CD14-positive monocyte (primary cell): ENCODE results near the gene OR10V1. TPM values are rescaled to one million over a fixed set of nuclear protein-coding genes. Genes with fewer than 3 reads are reported as not detected.

ENCODE experiments used
- DNase-seq, 3 donors: peaks; one replicate each; pipeline ENCODE4 v3.0.0-alpha.2; 2011 to 2022
- H2AFZ ChIP-seq: 2 replicates; pipeline ENCODE4 v1.6.0; 2012; ENCODE audit warnings: mild to moderate bottlenecking, low read depth, low read length, inconsistent platforms; ENCODE audit not compliant: insufficient read depth, poor library complexity, severe bottlenecking
- H3K27ac ChIP-seq, 2 donors: 1 replicate in 1 of 2; 2 replicates in 1 of 2; pipeline ENCODE4 v1.5.1; 2012 to 2013; ENCODE audit warnings: low read length in 2 of 2, control low read depth in 1 of 2, inconsistent platforms in 1 of 2, low read depth in 1 of 2, mild to moderate bottlenecking in 1 of 2
- H3K27me3 ChIP-seq, 2 donors: one replicate each; pipeline versions ENCODE4 v1.6.0 to v1.6.1; 2011 to 2013; ENCODE audit warnings: low read length in 2 of 2; ENCODE audit not compliant: control insufficient read depth in 2 of 2, insufficient read depth in 2 of 2
- H3K36me3 ChIP-seq, 2 donors: replicated peaks in 1 of 2; 1 replicate in 1 of 2; 2 replicates in 1 of 2; pipeline versions ENCODE4 v1.5.1 to v1.6.1; 2012 to 2013; ENCODE audit warnings: low read length in 2 of 2, control low read depth in 1 of 2, inconsistent platforms in 1 of 2, mild to moderate bottlenecking in 1 of 2; ENCODE audit not compliant: insufficient read depth in 2 of 2, control insufficient read depth in 1 of 2
- H3K4me1 ChIP-seq, 2 donors: 1 replicate in 1 of 2; 2 replicates in 1 of 2; pipeline versions ENCODE4 v1.5.1 to v1.6.1; 2012 to 2013; ENCODE audit warnings: low read length in 2 of 2, control low read depth in 1 of 2, inconsistent platforms in 1 of 2, mild to moderate bottlenecking in 1 of 2, moderate library complexity in 1 of 2; ENCODE audit not compliant: insufficient read depth in 2 of 2, control insufficient read depth in 1 of 2
- H3K4me2 ChIP-seq: replicated peaks from 2 replicates; pipeline ENCODE3; 2012; ENCODE audit warnings: low read length, moderate library complexity, mild to moderate bottlenecking; ENCODE audit not compliant: poor library complexity, severe bottlenecking; ENCODE audit errors: extremely low read depth
- H3K4me3 ChIP-seq, 3 experiments: fragments of 200-600 bp in 1 of 3; sonication (generic) in 1 of 3; replicated peaks in 1 of 3; 1 replicate in 2 of 3; 2 replicates in 1 of 3; pipeline ENCODE4 v1.5.1; 2011 to 2013; ENCODE audit warnings: low read length in 3 of 3, mild to moderate bottlenecking in 3 of 3, control low read depth in 2 of 3, low read depth in 2 of 3, inconsistent platforms in 1 of 3, moderate library complexity in 1 of 3
- H3K79me2 ChIP-seq: 2 replicates; pipeline ENCODE4 v1.6.0; 2012; ENCODE audit warnings: mild to moderate bottlenecking, control low read depth, inconsistent platforms, low read length, moderate library complexity; ENCODE audit not compliant: insufficient read depth
- H3K9ac ChIP-seq: 2 replicates; pipeline ENCODE4 v1.6.0; 2017; ENCODE audit warnings: low read length, mild to moderate bottlenecking; ENCODE audit not compliant: insufficient read depth, poor library complexity, severe bottlenecking
- H3K9me3 ChIP-seq, 2 donors: replicated peaks in 1 of 2; 1 replicate in 1 of 2; 2 replicates in 1 of 2; pipeline versions ENCODE4 v1.5.1 to v1.6.1; 2012 to 2013; ENCODE audit warnings: low read length in 2 of 2, control low read depth in 1 of 2; ENCODE audit not compliant: control insufficient read depth in 1 of 2, insufficient read depth in 1 of 2
- H4K20me1 ChIP-seq: 2 replicates; pipeline ENCODE4 v1.6.0; 2012; ENCODE audit warnings: mild to moderate bottlenecking, low read length, control low read depth, moderate library complexity; ENCODE audit not compliant: insufficient read depth
- H3K27ac Mint-ChIP-seq, 7 donors: one replicate each; pipeline ENCODE4 v1.8.0; 2020; ENCODE audit warnings: mild to moderate bottlenecking in 7 of 7, mixed read lengths in 7 of 7, moderate library complexity in 6 of 7, inconsistent platforms in 2 of 7
- H3K27me3 Mint-ChIP-seq, 3 donors: one replicate each; pipeline ENCODE4 v1.8.0; 2021 to 2022; ENCODE audit warnings: low read depth in 3 of 3, mild to moderate bottlenecking in 3 of 3, mixed read lengths in 3 of 3, moderate library complexity in 3 of 3, inconsistent platforms in 1 of 3
- H3K36me3 Mint-ChIP-seq, 2 donors: one replicate each; pipeline ENCODE4 v1.8.0; 2020; ENCODE audit warnings: mixed read lengths in 2 of 2, inconsistent platforms in 1 of 2, mild to moderate bottlenecking in 1 of 2
- H3K4me1 Mint-ChIP-seq: one replicate; pipeline ENCODE4 v1.8.0; 2020; ENCODE audit warnings: mild to moderate bottlenecking, mixed read lengths
- H3K4me3 Mint-ChIP-seq, 2 donors: one replicate each; pipeline ENCODE4 v1.8.0; 2020; ENCODE audit warnings: mild to moderate bottlenecking in 2 of 2, mixed read lengths in 2 of 2, moderate library complexity in 1 of 2
- H3K9me3 Mint-ChIP-seq, 7 donors: one replicate each; pipeline ENCODE4 v1.8.0; 2020 to 2022; ENCODE audit warnings: mixed read lengths in 7 of 7, mild to moderate bottlenecking in 6 of 7, moderate library complexity in 6 of 7, inconsistent platforms in 2 of 7
- CTCF ChIP-seq: fragments of 200-600 bp; IDR thresholded peaks from one replicate; pipeline ENCODE4 v1.8.0; 2022; ENCODE audit warnings: antibody characterized with exemption, mild to moderate bottlenecking
- WGBS: methylation state at CpG from one replicate; pipeline ENCODE4 v1.1.5; 2013; ENCODE audit warnings: missing lambda C conversion rate; ENCODE audit not compliant: insufficient coverage; 5-methylcytosine and 5-hydroxymethylcytosine counted together
- intact Hi-C, 2 donors: fragments of 100-400 bp; cut with micrococcal nuclease; formaldehyde crosslinking; loops; one replicate each; pipeline versions ENCODE4 v1.15.0 to v1.15.1; 2023
- polyA minus RNA-seq: library from RNA; depleted of rRNA, polyadenylated mRNA; stranded (reverse); fragments of >200 nt; gene quantifications from 2 replicates; pipeline ENCODE4 v1.2.3, GENCODE V29; 2012
- polyA plus RNA-seq, 3 donors: library from polyadenylated mRNA; depleted of rRNA in 1 of 3; unstranded in 2 of 3; stranded (reverse) in 1 of 3; fragments of 300-500 nt in 2 of 3; fragments of >200 nt in 1 of 3; fragmentation: Illumina TruSeq in 2 of 3; gene quantifications; 1 replicate in 2 of 3; 2 replicates in 1 of 3; pipeline ENCODE4 v1.2.3, GENCODE V29; 2012 to 2021
- total RNA-seq, 12 experiments: library from RNA in 1 of 12; stranded (reverse) in 1 of 12; fragments of 120-200 nt in 1 of 12; gene quantifications; one replicate each; pipeline ENCODE4 v1.2.4 and lab custom pipeline; 2013 to 2026; ENCODE audit warnings: mixed read lengths in 6 of 12, inconsistent platforms in 1 of 12

The OR10V1 gene
- not detected for total RNA-seq (2013)
- polyA plus RNA-seq (not detected), polyA minus RNA-seq (not detected in 2 replicates), total RNA-seq (lab: John Stamatoyannopoulos, UW) (0 to 0.60 (median 0) reads per million in 11 experiments)

DNA sequence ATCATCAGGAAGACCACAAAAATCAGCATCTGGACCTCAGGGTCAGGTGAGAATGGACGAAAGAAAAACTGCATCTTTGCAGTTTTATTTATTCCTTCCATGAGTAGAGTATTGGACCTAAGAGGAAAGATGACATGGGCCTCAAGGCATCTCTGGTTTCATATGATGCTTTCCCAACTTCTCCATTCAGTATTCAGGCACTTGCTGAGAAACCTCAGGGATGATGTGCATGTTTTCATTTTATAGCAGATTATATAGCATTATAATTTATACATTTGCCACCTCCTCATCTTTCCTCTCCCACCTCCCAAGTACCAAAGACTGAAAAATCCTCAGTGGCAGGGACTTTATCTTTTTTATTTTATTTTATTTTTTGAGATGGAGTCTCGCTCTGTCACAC lies at the start of gene OR10V1:
TSS of gene OR10V1 (minus strand) at position 101 of the 400 bp plus-strand sequence. CDS start at position 101, 0 bp downstream.
- Histone ChIP-seq H3K9me3 (no peaks in the 10 kb centered on the region), H3K27me3 (no peaks in the 10 kb centered on the region), H3K4me3 (no peak within 1 kb of the TSS), H3K4me2 (no peak within 1 kb of the TSS), H3K9ac (no peak within 1 kb of the TSS), H3K79me2 (no peaks in the 10 kb centered on the region), H2AFZ (no peak within 1 kb of the TSS), H3K36me3 (no peaks in the 10 kb centered on the region), H4K20me1 (no peaks in the 10 kb centered on the region), H3K27ac (no peak within 1 kb of the TSS), H3K4me1 (no peaks in the 10 kb centered on the region)
- no peak for TF ChIP-seq CTCF
- intact Hi-C loops: no loop called here
- Mint-ChIP-seq H3K4me3 (no peak within 1 kb of the TSS), H3K27ac (peak within 1 kb of the TSS in 1 of 7 donors; percentile 30), H3K27me3 (peaks cover 4 to 8% (median 6%) of the 10 kb centered on the region in 3 donors), H3K4me1 (peaks cover 2% of the 10 kb centered on the region), H3K9me3 (peaks cover 0 to 2% (median 0%) of the 10 kb centered on the region in 7 donors), H3K36me3 (no peaks in the 10 kb centered on the region)
- 100% methylated on average over 1 of the region's 2 CpGs for WGBS
- DNase-seq: no peak

DNA sequence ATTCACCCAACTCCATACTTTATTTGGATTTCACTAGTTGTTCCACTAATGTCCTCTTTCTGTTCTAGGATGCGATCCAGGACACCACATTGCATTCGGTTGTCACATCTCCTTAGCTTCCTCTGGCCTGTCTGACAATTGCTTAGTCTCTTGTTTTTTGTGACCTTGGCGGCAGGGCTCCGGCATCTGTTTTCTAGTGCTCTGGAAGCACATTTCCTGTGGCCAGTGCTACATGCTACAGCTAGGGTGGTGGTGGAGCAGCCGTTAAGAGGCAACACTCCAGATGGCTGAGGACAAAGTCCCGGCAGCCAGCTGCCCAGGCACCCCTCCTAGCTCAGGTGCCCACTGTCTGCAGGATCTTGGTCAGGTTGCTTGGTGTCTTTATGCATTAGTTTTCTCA lies 48.3 kb upstream of the OR10V1 start:
- H3K4me1 Mint-ChIP-seq: peaks cover 47% of the 10 kb centered on the region
- Histone ChIP-seq H3K27ac (peak overlapping the region in 1 of 2 donors; percentile 34), H3K4me2 (no peak overlapping the region), H3K9me3 (no peaks in the 10 kb centered on the region), H3K4me1 (peaks cover 45 to 52% of the 10 kb centered on the region in 2 donors), H3K9ac (peak overlapping the region; percentile 2), H2AFZ (no peak overlapping the region), H3K36me3 (peaks cover 0 to 33% of the 10 kb centered on the region in 2 donors), H4K20me1 (peaks cover 67% of the 10 kb centered on the region), H3K27me3 (no peaks in the 10 kb centered on the region), H3K4me3 (no peak overlapping the region), H3K79me2 (peaks cover 92% of the 10 kb centered on the region)
- TF ChIP-seq CTCF: no peak
- peak overlapping the region in 3 of 7 donors; percentile 33 to 69 (median 44) for H3K27ac Mint-ChIP-seq
- H3K27me3 Mint-ChIP-seq: no peaks in the 10 kb centered on the region
- H3K9me3 Mint-ChIP-seq: no peaks in the 10 kb centered on the region
- WGBS: 95% methylated on average over 6 of the region's 6 CpGs
- peaks cover 38 to 46% of the 10 kb centered on the region in 2 donors for H3K36me3 Mint-ChIP-seq
- H3K4me3 Mint-ChIP-seq: no peak overlapping the region
- DNase-seq: no peak
- intact Hi-C loops: no loop called here
